RWPE1 (cell line): ENCODE results near the gene WDR82.

Source experiments
- CTCF ChIA-PET: fragments of 350-600 bp; sonication (Branson Sonifier 250); formaldehyde crosslinking; extraction: SDS; loops from one replicate; lab custom pipeline; 2021; lab: Yijun Ruan, JAX
- POLR2A ChIA-PET: fragments of 400-600 bp; formaldehyde crosslinking; extraction: SDS; loops from one replicate; lab custom pipeline; 2020; ENCODE audit warnings: antibody characterized with exemption; ENCODE audit not compliant: low non-redundant PET; lab: Yijun Ruan, JAX
- DNase-seq: peaks from one replicate; pipeline ENCODE4 v3.0.0; 2012; ENCODE audit warnings: low spot score
- H3K27ac ChIP-seq: fragments of 450-650 bp; 2 replicates; pipeline ENCODE4 v1.5.1; 2017
- TF ChIP-seq, protein P1 (sequence below): fragments of 450-650 bp; conservative IDR thresholded peaks from 2 replicates; pipeline ENCODE4 v1.5.1; 2017; ENCODE audit warnings: low read depth, mild to moderate bottlenecking

The WDR82 gene

GRCh38 chr3:52322466-52322865 is 44.0 kb upstream of the WDR82 start:
- no peak overlapping the region for H3K27ac ChIP-seq
- TF ChIP-seq, protein P1, sequence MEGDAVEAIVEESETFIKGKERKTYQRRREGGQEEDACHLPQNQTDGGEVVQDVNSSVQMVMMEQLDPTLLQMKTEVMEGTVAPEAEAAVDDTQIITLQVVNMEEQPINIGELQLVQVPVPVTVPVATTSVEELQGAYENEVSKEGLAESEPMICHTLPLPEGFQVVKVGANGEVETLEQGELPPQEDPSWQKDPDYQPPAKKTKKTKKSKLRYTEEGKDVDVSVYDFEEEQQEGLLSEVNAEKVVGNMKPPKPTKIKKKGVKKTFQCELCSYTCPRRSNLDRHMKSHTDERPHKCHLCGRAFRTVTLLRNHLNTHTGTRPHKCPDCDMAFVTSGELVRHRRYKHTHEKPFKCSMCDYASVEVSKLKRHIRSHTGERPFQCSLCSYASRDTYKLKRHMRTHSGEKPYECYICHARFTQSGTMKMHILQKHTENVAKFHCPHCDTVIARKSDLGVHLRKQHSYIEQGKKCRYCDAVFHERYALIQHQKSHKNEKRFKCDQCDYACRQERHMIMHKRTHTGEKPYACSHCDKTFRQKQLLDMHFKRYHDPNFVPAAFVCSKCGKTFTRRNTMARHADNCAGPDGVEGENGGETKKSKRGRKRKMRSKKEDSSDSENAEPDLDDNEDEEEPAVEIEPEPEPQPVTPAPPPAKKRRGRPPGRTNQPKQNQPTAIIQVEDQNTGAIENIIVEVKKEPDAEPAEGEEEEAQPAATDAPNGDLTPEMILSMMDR = no peak
- ChIA-PET POLR2A (no interaction called here), CTCF (no interaction called here)
- no peak for DNase-seq

DNA sequence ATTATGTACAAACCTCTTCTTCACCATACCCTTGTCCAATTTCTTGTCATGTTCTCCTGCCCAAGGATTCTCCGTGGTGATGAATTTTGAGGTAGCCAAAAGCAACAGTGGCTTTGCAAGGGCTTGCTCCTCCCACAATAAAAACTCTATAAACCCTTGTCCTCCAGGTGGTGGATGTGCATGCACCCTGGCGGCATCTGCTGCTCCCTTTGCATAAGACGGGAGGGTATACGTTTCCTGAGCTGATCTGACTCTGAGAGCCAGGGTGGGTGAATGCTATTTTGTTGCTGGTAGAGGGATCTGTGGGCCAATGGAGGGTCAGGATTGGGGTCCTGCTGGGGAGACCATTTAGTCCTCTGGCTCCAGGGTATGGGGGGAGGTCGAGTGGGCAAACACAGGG is 43.0 kb upstream of the WDR82 start:
- TF ChIP-seq, protein P1 = no peak
- ChIA-PET POLR2A (no interaction called here), CTCF (no interaction called here)
- no peak overlapping the region for H3K27ac ChIP-seq
- DNase-seq = no peak

DNA sequence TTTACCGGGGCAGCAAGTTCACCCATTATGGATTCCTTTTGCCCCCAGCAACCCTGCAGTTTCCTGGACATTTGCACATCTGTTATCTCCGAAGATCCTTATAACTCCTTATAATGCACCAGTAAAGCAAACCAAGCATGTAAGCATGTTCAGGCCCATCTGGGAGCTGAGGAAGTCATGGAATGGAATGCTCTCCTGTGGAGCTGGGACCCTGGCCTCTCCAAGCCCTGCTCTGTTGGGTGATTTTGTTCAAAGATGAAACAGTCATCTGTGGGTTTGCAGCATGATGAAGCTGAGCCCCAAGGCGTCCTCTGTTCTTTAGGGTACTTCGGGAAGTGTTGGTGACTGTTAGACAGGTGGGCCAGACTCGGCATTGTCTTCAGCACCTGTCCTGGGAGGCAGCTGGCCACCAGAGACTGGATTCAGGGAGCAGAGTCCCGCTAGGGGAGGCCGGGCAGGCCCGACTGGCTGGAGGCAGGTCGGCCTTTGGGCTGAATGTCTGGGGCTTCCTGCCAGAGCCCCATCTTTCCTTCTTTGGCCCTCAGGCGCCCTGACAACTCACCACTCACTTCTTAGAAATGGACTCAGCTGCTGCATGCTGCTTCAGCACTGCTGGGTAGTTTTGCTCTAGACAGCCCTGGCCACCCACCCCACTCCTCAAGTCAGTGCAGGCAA is 41.6 kb upstream of the WDR82 start:
- TF ChIP-seq, protein P1 = no peak
- POLR2A ChIA-PET = no interaction called here
- H3K27ac ChIP-seq = no peak overlapping the region
- no peak for DNase-seq
- CTCF ChIA-PET = interaction anchor here (0.6 kb wide), 2 partner anchors 19 to 136 kb away, joined by 3 to 4 read pairs; no protein-coding TSS in a partner anchor

- ChIA-PET POLR2A (no interaction called here), CTCF (interaction anchor here (0.8 kb wide), 1 partner anchor 141 kb away, joined by 4 read pairs; no protein-coding TSS in a partner anchor)
- TF ChIP-seq, protein P1 = no peak
- H3K27ac ChIP-seq = no peak overlapping the region
- DNase-seq = no peak
These were observed 39.9 kb upstream of the WDR82 start for GRCh38 chr3:52318186-52318816.

DNA sequence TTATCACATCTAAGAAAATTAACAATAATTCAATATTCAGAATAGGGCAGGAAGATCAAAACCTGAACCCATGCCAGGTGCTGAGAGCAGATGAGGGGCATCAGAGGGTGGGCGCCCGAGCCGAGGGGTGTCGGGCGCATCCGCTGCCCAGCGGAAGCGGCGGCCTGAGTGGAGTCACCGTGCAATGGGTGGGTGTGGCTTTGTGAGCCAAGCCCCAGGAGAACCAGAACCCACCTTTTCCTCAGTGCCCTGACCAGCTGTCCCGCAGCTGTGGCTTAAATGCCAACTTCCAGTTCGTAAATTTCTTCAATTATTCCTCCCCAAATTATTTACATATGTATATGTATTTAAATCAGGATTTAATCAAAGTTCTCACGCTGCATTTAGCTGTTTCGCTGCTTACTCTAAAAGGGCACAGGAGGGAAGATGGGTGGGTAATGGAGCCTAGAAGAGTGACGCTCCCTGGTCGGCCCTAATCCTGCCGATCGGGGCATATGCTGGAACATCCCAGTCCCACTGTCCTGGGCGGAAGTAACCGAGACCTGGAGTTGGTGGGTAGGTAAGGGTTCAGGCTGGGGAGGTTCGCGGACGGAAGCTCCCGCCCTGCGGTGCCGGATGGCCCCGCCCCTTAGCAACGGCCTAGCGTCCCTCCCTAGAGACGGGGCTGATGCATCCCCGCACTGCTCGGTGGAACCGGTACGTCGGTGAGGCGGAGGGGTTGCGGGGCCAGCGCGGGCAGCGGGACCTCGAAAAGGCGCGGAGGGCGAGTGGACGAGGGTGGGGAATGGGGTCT is 39.0 kb upstream of the WDR82 start:
- peak; percentile 17 for DNase-seq
- no peak overlapping the region for H3K27ac ChIP-seq
- ChIA-PET CTCF (interaction anchor here (0.8 kb wide), 1 partner anchor 140 kb away, joined by 4 read pairs; no protein-coding TSS in a partner anchor), POLR2A (no interaction called here)
- TF ChIP-seq, protein P1 = no peak
